HCT116 (cell line): ENCODE results near the gene PDGFD. TPM values are rescaled to one million over a fixed set of nuclear protein-coding genes. Genes with fewer than 3 reads are reported as not detected.

Experiments used
- ATAC-seq: fragments of 200-7000 bp; cut with Tn5 transposase; 2 replicates; pipeline ENCODE4 v1.9.1; 2020; ENCODE audit warnings: mild to moderate bottlenecking, moderate library complexity
- BruUV-seq: library from RNA; stranded (reverse); fragments of 400-500 nt; replicated peaks from 2 replicates; lab custom pipeline; 2021; lab: Mats Ljungman, UMichigan
- CTCF ChIA-PET: fragments of 300-600 bp; sonication (Branson Sonifier 250); formaldehyde crosslinking; loops from one replicate; lab custom pipeline; 2021; ENCODE audit warnings: antibody characterized with exemption; lab: Charles Lee
- POLR2A ChIA-PET: fragments of 300-600, 350-600 bp; sonication (Branson Sonifier 250); formaldehyde crosslinking; loops from one replicate; lab custom pipeline; 2021; ENCODE audit warnings: antibody characterized with exemption; lab: Charles Lee
- RAD21 ChIA-PET, 2 experiments: fragments of 300-600 bp; sonication (Branson Sonifier 250); formaldehyde crosslinking; loops; one replicate each; lab custom pipeline; 2023; ENCODE audit warnings: low total read pairs in 2 of 2; ENCODE audit not compliant: uncharacterized antibody in 2 of 2, unreplicated experiment in 2 of 2, low non-redundant PET in 1 of 2; lab: Charles Lee
- DNase-seq: peaks from one replicate; pipeline ENCODE4 v3.0.0-alpha.2; 2010; ENCODE audit warnings: low read depth, low spot score
- H2AFZ ChIP-seq: fragments of 200-600 bp; shearing (Covaris generic), sonication (generic); 2 replicates; pipeline ENCODE4 v1.6.1; 2017; ENCODE audit warnings: low read depth, mixed run types, mixed read lengths, antibody characterized with exemption, low read length; ENCODE audit not compliant: poor library complexity, severe bottlenecking
- H3K27ac ChIP-seq: 2 replicates; pipeline ENCODE4 v1.5.1; 2012; ENCODE audit warnings: low read depth, low read length
- H3K27me3 ChIP-seq: fragments of 200-600 bp; sonication (generic); 2 replicates; pipeline ENCODE4 v1.6.1; 2016; ENCODE audit warnings: mixed run types, low read length, mixed read lengths; ENCODE audit not compliant: insufficient read depth
- H3K36me3 ChIP-seq, 2 experiments: fragments of 200-500 bp in 1 of 2; fragments of 200-600 bp in 1 of 2; sonication (Bioruptor generic) in 1 of 2; sonication (generic) in 1 of 2; 2 replicates each; pipeline versions ENCODE4 v1.5.1 to v1.6.1; 2014 to 2016; ENCODE audit warnings: low read length in 2 of 2, inconsistent platforms in 1 of 2, mixed read lengths in 1 of 2, mixed run types in 1 of 2; ENCODE audit not compliant: insufficient read depth in 2 of 2, control insufficient read depth in 1 of 2
- H3K4me1 ChIP-seq, 2 experiments: fragments of 200-600 bp in 1 of 2; sonication (generic) in 1 of 2; 2 replicates each; pipeline versions ENCODE4 v1.5.1 to v1.6.1; 2012 to 2017; ENCODE audit warnings: low read length in 2 of 2, inconsistent platforms in 1 of 2, mild to moderate bottlenecking in 1 of 2, mixed read lengths in 1 of 2, mixed run types in 1 of 2, moderate library complexity in 1 of 2; ENCODE audit not compliant: insufficient read depth in 2 of 2, control insufficient read depth in 1 of 2
- H3K4me2 ChIP-seq: fragments of 200-600 bp; sonication (generic); 2 replicates; pipeline ENCODE4 v1.6.1; 2017; ENCODE audit warnings: mixed run types, low read length, mixed read lengths
- H3K4me3 ChIP-seq, 2 experiments: fragments of 200-600 bp in 1 of 2; sonication (generic) in 1 of 2; replicated peaks in 1 of 2; 2 replicates each; pipeline ENCODE4 v1.5.1; 2011 to 2016; ENCODE audit warnings: low read length in 2 of 2, control low read depth in 1 of 2, low read depth in 1 of 2, mild to moderate bottlenecking in 1 of 2, mixed read lengths in 1 of 2, mixed run types in 1 of 2
- H3K79me2 ChIP-seq: fragments of 200-600 bp; sonication (generic); 2 replicates; pipeline ENCODE4 v1.6.1; 2017; ENCODE audit warnings: mild to moderate bottlenecking, mixed run types, low read length, moderate library complexity, mixed read lengths; ENCODE audit not compliant: insufficient read depth
- H3K9ac ChIP-seq: fragments of 200-600 bp; sonication (generic); 2 replicates; pipeline ENCODE4 v1.6.1; 2016; ENCODE audit warnings: low read length, mixed read lengths
- H3K9me2 ChIP-seq: fragments of 200-600 bp; sonication (generic), shearing (Covaris generic); 2 replicates; pipeline ENCODE4 v1.6.1; 2017; ENCODE audit warnings: mixed run types, mild to moderate bottlenecking, moderate library complexity; ENCODE audit not compliant: insufficient read depth
- H3K9me3 ChIP-seq, 2 experiments: fragments of 200-500 bp in 1 of 2; fragments of 200-600 bp in 1 of 2; sonication (Bioruptor generic) in 1 of 2; sonication (generic) in 1 of 2; 2 replicates each; pipeline ENCODE4 v1.6.1; 2014 to 2017; ENCODE audit warnings: low read length in 2 of 2, mixed read lengths in 2 of 2, inconsistent platforms in 1 of 2, low read depth in 1 of 2, mild to moderate bottlenecking in 1 of 2, mixed run types in 1 of 2, moderate library complexity in 1 of 2; ENCODE audit not compliant: control insufficient read depth in 1 of 2, insufficient read depth in 1 of 2
- H4K20me1 ChIP-seq: fragments of 200-600 bp; sonication (generic), shearing (Covaris generic); 2 replicates; pipeline ENCODE4 v1.6.1; 2017; ENCODE audit warnings: mixed run types, mild to moderate bottlenecking, moderate library complexity; ENCODE audit not compliant: insufficient read depth
- CBX3 ChIP-seq: IDR thresholded peaks from 2 replicates; pipeline ENCODE4 v1.6.1; 2012; ENCODE audit warnings: low read depth
- CEBPB ChIP-seq: IDR thresholded peaks from 2 replicates; pipeline ENCODE4 v1.6.1; 2012; ENCODE audit warnings: low read depth
- ELF1 ChIP-seq: IDR thresholded peaks from 2 replicates; pipeline ENCODE4 v1.6.1; 2012; ENCODE audit warnings: low read depth, borderline replicate concordance
- EZH2phosphoT487 ChIP-seq: fragments of 200-600 bp; IDR thresholded peaks from 2 replicates; pipeline ENCODE4 v1.6.1; 2018; ENCODE audit warnings: antibody characterized with exemption, borderline replicate concordance
- FOSL1 ChIP-seq: IDR thresholded peaks from 2 replicates; pipeline ENCODE4 v1.6.1; 2012; ENCODE audit warnings: low read depth
- JUND ChIP-seq: IDR thresholded peaks from 2 replicates; pipeline ENCODE4 v1.6.1; 2012
- POLR2A ChIP-seq: IDR thresholded peaks from 2 replicates; pipeline ENCODE4 v1.7.0; 2011; ENCODE audit warnings: borderline replicate concordance; ENCODE audit not compliant: insufficient read depth, insufficient read length; ENCODE audit errors: extremely low read depth
- POLR2AphosphoS5 ChIP-seq: IDR thresholded peaks from 2 replicates; pipeline ENCODE4 v1.6.1; 2011; ENCODE audit warnings: mild to moderate bottlenecking, low read depth, low read length, moderate library complexity
- SRF ChIP-seq: IDR thresholded peaks from 2 replicates; pipeline ENCODE4 v1.6.1; 2012; ENCODE audit warnings: low read depth
- TCF7L2 ChIP-seq: IDR thresholded peaks from 2 replicates; pipeline ENCODE4 v1.7.0; 2011; ENCODE audit warnings: borderline replicate concordance, inconsistent platforms; ENCODE audit not compliant: insufficient read depth, insufficient read length; ENCODE audit errors: extremely low read depth
- ZFX ChIP-seq: fragments of 450-650 bp; IDR thresholded peaks from 2 replicates; pipeline ENCODE4 v1.6.1; 2017
- ZNF274 ChIP-seq: fragments of 200-500 bp; sonication (Bioruptor generic); IDR thresholded peaks from 2 replicates; pipeline ENCODE4 v1.6.1; 2014; ENCODE audit warnings: mild to moderate bottlenecking, low read depth, low read length, inconsistent platforms
- intact Hi-C: fragments of 100-400 bp; cut with micrococcal nuclease; formaldehyde crosslinking; loops from 2 replicates; pipeline ENCODE4 v1.10.0; 2022
- total RNA-seq: library from RNA; stranded (reverse); gene quantifications from one replicate; pipeline ENCODE4 v1.2.1, GENCODE V29; 2021; ENCODE audit not compliant: unreplicated experiment
- TF ChIP-seq, protein P1 (sequence below): IDR thresholded peaks from 2 replicates; pipeline ENCODE4 v1.6.1; 2012
- TF ChIP-seq, protein P2 (sequence below): IDR thresholded peaks from 2 replicates; pipeline ENCODE4 v1.6.1; 2012

PDGFD gene
- total RNA-seq, 1 experiment from 2014 or later: 0.34 TPM

GRCh38 chr11:104122836-104123235 is 41.1 kb downstream of the PDGFD start:
- ATAC-seq (no peak), DNase-seq (no peak)
- no peaks in the 10 kb centered on the region for H3K9me3 ChIP-seq
- H3K9ac ChIP-seq: no peak overlapping the region
- RAD21 ChIA-PET: no interaction called here
- POLR2A ChIA-PET: no interaction called here
- H2AFZ ChIP-seq: no peak overlapping the region
- no peaks in the 10 kb centered on the region for H3K27me3 ChIP-seq
- no peaks in the 10 kb centered on the region for H3K4me1 ChIP-seq
- no peaks in the 10 kb centered on the region for H3K36me3 ChIP-seq
- no peaks in the 10 kb centered on the region for H4K20me1 ChIP-seq
- BruUV-seq: no TSS peak
- H3K9me2 ChIP-seq: no peaks in the 10 kb centered on the region
- H3K4me2 ChIP-seq: no peak overlapping the region
- TF ChIP-seq ZNF274 (no peak), POLR2A (no peak), TCF7L2 (no peak), SRF (no peak), CEBPB (no peak), POLR2AphosphoS5 (no peak), FOSL1 (no peak), JUND (no peak), EZH2phosphoT487 (no peak), ZFX (no peak), ELF1 (no peak), CBX3 (no peak)
- TF ChIP-seq, protein P1, sequence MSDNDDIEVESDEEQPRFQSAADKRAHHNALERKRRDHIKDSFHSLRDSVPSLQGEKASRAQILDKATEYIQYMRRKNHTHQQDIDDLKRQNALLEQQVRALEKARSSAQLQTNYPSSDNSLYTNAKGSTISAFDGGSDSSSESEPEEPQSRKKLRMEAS: no peak
- TF ChIP-seq, protein P2, sequence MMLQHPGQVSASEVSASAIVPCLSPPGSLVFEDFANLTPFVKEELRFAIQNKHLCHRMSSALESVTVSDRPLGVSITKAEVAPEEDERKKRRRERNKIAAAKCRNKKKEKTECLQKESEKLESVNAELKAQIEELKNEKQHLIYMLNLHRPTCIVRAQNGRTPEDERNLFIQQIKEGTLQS: no peak
- H3K27ac ChIP-seq: no peak overlapping the region
- intact Hi-C loops: no loop called here
- H3K4me3 ChIP-seq: no peak overlapping the region
- no peaks in the 10 kb centered on the region for H3K79me2 ChIP-seq
- CTCF ChIA-PET: no interaction called here
